Adrenal gland (tissue), 12 donors: Measurements from ENCODE around the gene ABL2. TPM values are rescaled to one million over a fixed set of nuclear protein-coding genes. Genes with fewer than 3 reads are reported as not detected.

ENCODE experiments used
- DNase-seq, 7 donors: peaks; one replicate each; pipeline ENCODE4 v3.0.0-alpha.2; 2019 to 2020
- H3K27ac ChIP-seq, 5 donors: fragments of 200-600 bp; sonication (generic) in 4 of 5; 1 replicate in 3 of 5; 2 replicates in 2 of 5; pipeline versions ENCODE4 v1.5.1 to v1.8.0; 2016 to 2020; ENCODE audit warnings: mild to moderate bottlenecking in 1 of 5
- H3K27me3 ChIP-seq: fragments of 200-600 bp; 2 replicates; pipeline ENCODE4 v1.8.0; 2021
- H3K36me3 ChIP-seq, 2 donors: fragments of 200-600 bp; replicated peaks in 1 of 2; 1 replicate in 1 of 2; 2 replicates in 1 of 2; pipeline versions ENCODE4 v1.5.1 to v1.8.0; 2018 to 2022
- H3K4me1 ChIP-seq, 2 donors: fragments of 200-600 bp; replicated peaks in 1 of 2; 1 replicate in 1 of 2; 2 replicates in 1 of 2; pipeline versions ENCODE4 v1.5.1 to v1.8.0; 2018 to 2021
- H3K4me3 ChIP-seq, 4 donors: fragments of 200-600 bp; sonication (generic) in 3 of 4; one replicate each; pipeline ENCODE4 v1.5.1; 2016 to 2018
- H3K9me3 ChIP-seq, 3 donors: fragments of 200-600 bp; sonication (generic) in 1 of 3; replicated peaks in 1 of 3; 1 replicate in 2 of 3; 2 replicates in 1 of 3; pipeline versions ENCODE4 v1.5.1 to v1.8.0; 2016 to 2021
- POLR2A ChIP-seq, 2 donors: fragments of 450-650 bp; IDR thresholded peaks; one replicate each; pipeline ENCODE4 v1.6.1; 2017; ENCODE audit warnings: antibody characterized with exemption in 2 of 2, mild to moderate bottlenecking in 2 of 2, moderate library complexity in 1 of 2
- WGBS, 4 donors: extraction: QIAGEN DNeasy Blood & Tissue Kit in 2 of 4; methylation state at CpG; one replicate each; pipeline versions ENCODE4 v1.1.5 to v1.1.7; 2013 to 2017; 5-methylcytosine and 5-hydroxymethylcytosine counted together
- intact Hi-C, 2 donors: fragments of 100-400 bp; cut with DNase I; formaldehyde crosslinking; loops; one replicate each; pipeline versions ENCODE4 v1.14.1 to v1.15.0; 2022 to 2023
- polyA plus RNA-seq, 3 donors: library from polyadenylated mRNA; stranded (reverse); fragments of 200-250 nt in 2 of 3; fragments of 350-450 nt in 1 of 3; fragmentation: Illumina TruSeq in 1 of 3; extraction: RNeasy Lipid Tissue Mini Kit (QIAGEN cat#74804) in 1 of 3; gene quantifications; one replicate each; pipeline ENCODE4 v1.2.3, GENCODE V29; 2013 to 2014
- total RNA-seq, 9 donors: library from RNA; depleted of rRNA in 4 of 9; stranded (reverse); fragments of >200 nt in 4 of 9; fragments of 120-200 nt in 1 of 9; fragmentation: NEBNext Ultra II Directional in 1 of 9; extraction: Animal tissue kit (Norgen Biotek cat#: 25700) in 1 of 9; gene quantifications; one replicate each; pipeline versions ENCODE4 v1.1.0 to v1.2.4, GENCODE V29; 2013 to 2023
- TF ChIP-seq, protein P1 (sequence below), 6 experiments: fragments of 450-650 bp in 4 of 6; fragments of 200-600 bp in 2 of 6; sonication (generic) in 1 of 6; IDR thresholded peaks; 1 replicate in 5 of 6; 2 replicates in 1 of 6; pipeline versions ENCODE4 v1.5.1 to v1.8.0; 2016 to 2021; ENCODE audit warnings: antibody characterized with exemption in 6 of 6, mild to moderate bottlenecking in 2 of 6, moderate library complexity in 1 of 6
- donor health status: healthy with polysubstance abuse.
- donor health status: Bipolar disorder and iron deficiency.
- donor health status: DM: yes; HTN: yes; CAD: no.
- donor health status: DM: no; HTN: no; CAD: no.
- donor health status: DM: no; HTN: no; CAD: no.
- donor health status: DM: yes; HTN: yes; CAD: no.

Gene ABL2
- total and polyA plus RNA-seq, 12 donors: 2.9 to 21.0 (median 10.0) TPM

DNA sequence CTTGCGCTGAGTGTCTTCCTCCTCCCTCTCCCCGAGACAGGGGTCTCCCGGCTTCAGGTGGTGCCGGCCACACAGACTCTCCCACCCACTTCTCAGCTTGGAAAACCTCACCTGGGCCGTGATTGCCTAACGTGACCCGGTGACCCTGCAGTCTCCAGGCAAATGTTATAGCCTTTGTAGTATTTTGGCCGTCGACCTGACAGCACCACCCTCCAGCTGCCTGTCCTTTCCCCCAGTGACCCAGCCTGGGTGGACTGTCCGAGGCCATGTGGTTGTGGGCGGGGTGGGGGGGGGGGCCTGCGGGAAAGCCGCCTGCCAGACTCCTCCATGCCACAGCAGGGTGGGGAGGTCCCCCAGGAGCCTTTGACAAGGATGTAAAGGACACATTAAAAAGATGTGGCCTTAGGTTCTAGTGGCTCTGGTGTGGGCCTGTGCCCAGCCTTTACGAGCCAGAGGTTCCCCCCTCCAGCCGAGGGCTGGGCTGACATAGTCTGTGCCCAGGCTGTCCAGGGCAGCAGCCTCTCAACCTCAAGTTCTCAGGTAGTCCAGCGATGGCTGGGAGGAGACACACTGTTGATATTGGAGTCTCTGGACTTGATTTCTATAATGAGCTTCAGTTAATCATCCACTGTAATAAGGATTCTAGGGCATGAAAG is 139.5 kb downstream of the ABL2 start:
- 72 to 83% (median 79%) methylated on average over 10 to 16 of the region's 16 CpGs for WGBS, 4 donors
- DNase-seq: peak in 1 of 7 donors; percentile 49
- Histone ChIP-seq H3K4me1 (peaks cover 12 to 14% of the 10 kb centered on the region in 2 donors), H3K27ac (peak overlapping the region in 2 of 5 donors; percentile 22 to 60), H3K36me3 (peaks cover 0 to 26% of the 10 kb centered on the region in 2 donors), H3K9me3 (no peaks in the 10 kb centered on the region), H3K4me3 (no peak overlapping the region), H3K27me3 (no peaks in the 10 kb centered on the region)
- TF ChIP-seq, protein P1, sequence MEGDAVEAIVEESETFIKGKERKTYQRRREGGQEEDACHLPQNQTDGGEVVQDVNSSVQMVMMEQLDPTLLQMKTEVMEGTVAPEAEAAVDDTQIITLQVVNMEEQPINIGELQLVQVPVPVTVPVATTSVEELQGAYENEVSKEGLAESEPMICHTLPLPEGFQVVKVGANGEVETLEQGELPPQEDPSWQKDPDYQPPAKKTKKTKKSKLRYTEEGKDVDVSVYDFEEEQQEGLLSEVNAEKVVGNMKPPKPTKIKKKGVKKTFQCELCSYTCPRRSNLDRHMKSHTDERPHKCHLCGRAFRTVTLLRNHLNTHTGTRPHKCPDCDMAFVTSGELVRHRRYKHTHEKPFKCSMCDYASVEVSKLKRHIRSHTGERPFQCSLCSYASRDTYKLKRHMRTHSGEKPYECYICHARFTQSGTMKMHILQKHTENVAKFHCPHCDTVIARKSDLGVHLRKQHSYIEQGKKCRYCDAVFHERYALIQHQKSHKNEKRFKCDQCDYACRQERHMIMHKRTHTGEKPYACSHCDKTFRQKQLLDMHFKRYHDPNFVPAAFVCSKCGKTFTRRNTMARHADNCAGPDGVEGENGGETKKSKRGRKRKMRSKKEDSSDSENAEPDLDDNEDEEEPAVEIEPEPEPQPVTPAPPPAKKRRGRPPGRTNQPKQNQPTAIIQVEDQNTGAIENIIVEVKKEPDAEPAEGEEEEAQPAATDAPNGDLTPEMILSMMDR (IDR thresholded peaks at IDR 0.05): no peak
- no peak for TF ChIP-seq POLR2A (IDR thresholded peaks at IDR 0.05)
- intact Hi-C loops: loop anchor here in 1 of 2 donors (10.0 kb wide), 1 partner anchor 275 kb away; the partner anchor contains the start of gene AXDND1

DNA sequence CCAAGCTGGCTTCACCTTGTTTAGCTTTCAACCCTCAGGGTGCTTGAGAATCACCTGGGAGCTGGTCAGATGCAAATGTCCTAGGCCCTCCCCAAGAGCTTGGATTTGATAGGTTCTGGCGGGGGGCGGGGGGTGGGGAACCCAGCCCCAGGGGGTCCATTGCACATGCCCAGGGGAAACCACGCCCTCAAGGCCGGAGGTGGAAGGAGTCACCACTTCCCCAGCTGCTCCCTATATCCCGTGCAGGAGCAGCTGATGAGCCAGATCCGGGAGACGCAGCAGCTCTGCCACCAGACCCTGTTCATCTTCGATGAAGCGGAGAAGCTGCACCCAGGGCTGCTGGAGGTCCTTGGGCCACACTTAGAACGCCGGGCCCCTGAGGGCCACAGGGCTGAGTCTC is 141.8 kb downstream of the ABL2 start:
- Histone ChIP-seq H3K36me3 (peaks cover 0 to 3% of the 10 kb centered on the region in 2 donors), H3K4me3 (no peak overlapping the region), H3K4me1 (peaks cover 20 to 22% of the 10 kb centered on the region in 2 donors), H3K27me3 (no peaks in the 10 kb centered on the region), H3K27ac (no peak overlapping the region), H3K9me3 (no peaks in the 10 kb centered on the region)
- intact Hi-C loops: loop anchor here in 1 of 2 donors (10.0 kb wide), 1 partner anchor 277 kb away; the partner anchor contains the start of gene AXDND1
- DNase-seq: peak in 1 of 7 donors; percentile 50
- WGBS, 4 donors: 70 to 75% (median 70%) methylated on average over 9 to 11 of the region's 11 CpGs; no CpG with 5 or more reads in 1 of the 4 donors
- no peak for TF ChIP-seq POLR2A (IDR thresholded peaks at IDR 0.05)
- TF ChIP-seq, protein P1 (IDR thresholded peaks at IDR 0.05): no peak

DNA sequence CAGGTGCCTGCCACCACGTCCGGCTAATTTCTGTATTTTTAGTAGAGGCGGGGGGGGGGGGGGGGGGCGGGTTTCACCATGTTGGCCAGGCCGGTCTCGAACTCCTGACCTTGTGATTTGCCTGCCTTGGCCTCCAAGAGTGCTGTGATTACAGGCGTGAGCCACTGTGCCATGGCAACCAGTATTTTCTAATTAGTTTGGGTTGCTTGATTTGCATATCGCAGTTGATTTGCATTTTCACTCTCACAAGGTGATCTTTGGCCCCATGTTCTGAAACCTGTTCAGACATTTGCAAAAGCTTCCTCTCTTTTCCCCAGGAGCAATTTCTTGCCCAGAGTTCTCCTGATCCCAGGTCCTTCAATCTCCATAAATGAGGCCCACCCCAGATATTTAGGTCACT is 145.9 kb downstream of the ABL2 start:
- Histone ChIP-seq H3K36me3 (peaks cover 0 to 3% of the 10 kb centered on the region in 2 donors), H3K4me3 (no peak overlapping the region), H3K4me1 (peaks cover 6 to 17% of the 10 kb centered on the region in 2 donors), H3K9me3 (no peaks in the 10 kb centered on the region), H3K27ac (no peak overlapping the region), H3K27me3 (no peaks in the 10 kb centered on the region)
- intact Hi-C loops: loop anchor here (5.0 to 10.0 kb wide), 3 partner anchors 109 to 281 kb away; partner anchors contain the start of genes AXDND1 (in 1 of the 2) and SOAT1 (in 1 of the 2)
- DNase-seq: no peak
- TF ChIP-seq, protein P1 (IDR thresholded peaks at IDR 0.05): no peak
- no peak for TF ChIP-seq POLR2A (IDR thresholded peaks at IDR 0.05)
- WGBS, 4 donors: 54 to 83% (median 63%) methylated on average over 4 to 8 of the region's 8 CpGs

DNA sequence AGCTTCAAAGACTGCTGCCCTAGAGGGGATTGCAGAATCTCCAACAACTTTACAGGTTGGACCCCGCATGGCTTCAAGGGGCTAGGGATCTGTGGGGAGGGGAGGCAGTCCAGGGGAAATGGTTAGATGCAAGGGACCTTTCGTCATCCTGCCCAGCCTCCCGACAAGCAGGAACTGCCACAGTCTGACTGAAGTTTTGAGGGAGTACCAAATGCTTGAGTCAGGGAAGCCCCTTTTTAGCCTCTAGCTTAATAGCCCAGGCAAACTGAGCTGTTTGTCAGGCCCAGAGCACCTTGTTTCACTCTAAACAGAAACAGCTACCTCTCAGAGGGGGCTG is 146.5 kb downstream of the ABL2 start:
- Histone ChIP-seq H3K27ac (peak overlapping the region in 2 of 5 donors; percentile 59 to 93), H3K4me1 (peaks cover 6 to 17% of the 10 kb centered on the region in 2 donors), H3K9me3 (no peaks in the 10 kb centered on the region), H3K27me3 (no peaks in the 10 kb centered on the region), H3K36me3 (peaks cover 0 to 3% of the 10 kb centered on the region in 2 donors), H3K4me3 (peak overlapping the region in 3 of 4 donors; percentile 75 to 94 (median 91))
- intact Hi-C loops: loop anchor here (5.0 to 10.0 kb wide), 3 partner anchors 109 to 282 kb away; partner anchors contain the start of genes AXDND1 (in 1 of the 2) and SOAT1 (in 1 of the 2)
- DNase-seq: no peak
- TF ChIP-seq, protein P1 (IDR thresholded peaks at IDR 0.05): no peak
- no peak for TF ChIP-seq POLR2A (IDR thresholded peaks at IDR 0.05)
- WGBS, 4 donors: 9 to 11% (median 9%) methylated on average over 3 of the region's 3 CpGs; no CpG with 5 or more reads in 1 of the 4 donors
